Stomach smooth muscle (tissue), 2 donors: ENCODE measurements around the gene FBXL17.

ENCODE experiments used
- H3K27ac ChIP-seq: one replicate; pipeline ENCODE4 v1.7.0; 2013; ENCODE audit warnings: mild to moderate bottlenecking, low read length, inconsistent platforms
- H3K27me3 ChIP-seq, 2 donors: one replicate each; pipeline ENCODE4 v1.7.0; 2013; ENCODE audit warnings: low read length in 2 of 2; ENCODE audit not compliant: insufficient read depth in 2 of 2, control insufficient read depth in 1 of 2
- H3K36me3 ChIP-seq, 2 donors: one replicate each; pipeline ENCODE4 v1.7.0; 2013; ENCODE audit warnings: low read length in 2 of 2; ENCODE audit not compliant: control insufficient read depth in 2 of 2, insufficient read depth in 2 of 2
- H3K4me1 ChIP-seq: one replicate; pipeline ENCODE4 v1.7.0; 2013; ENCODE audit warnings: low read length; ENCODE audit not compliant: control insufficient read depth, insufficient read depth
- H3K4me3 ChIP-seq, 2 donors: one replicate each; pipeline ENCODE4 v1.7.0; 2013; ENCODE audit warnings: low read length in 2 of 2
- H3K9ac ChIP-seq, 2 donors: one replicate each; pipeline ENCODE4 v1.7.0; 2013; ENCODE audit warnings: low read length in 2 of 2, mild to moderate bottlenecking in 1 of 2
- H3K9me3 ChIP-seq, 2 donors: one replicate each; pipeline ENCODE4 v1.7.0; 2013; ENCODE audit warnings: low read length in 2 of 2; ENCODE audit not compliant: control insufficient read depth in 2 of 2
- donor health status: healthy.
- donor health status: Pancreatic carcinoma.

Gene FBXL17

DNA sequence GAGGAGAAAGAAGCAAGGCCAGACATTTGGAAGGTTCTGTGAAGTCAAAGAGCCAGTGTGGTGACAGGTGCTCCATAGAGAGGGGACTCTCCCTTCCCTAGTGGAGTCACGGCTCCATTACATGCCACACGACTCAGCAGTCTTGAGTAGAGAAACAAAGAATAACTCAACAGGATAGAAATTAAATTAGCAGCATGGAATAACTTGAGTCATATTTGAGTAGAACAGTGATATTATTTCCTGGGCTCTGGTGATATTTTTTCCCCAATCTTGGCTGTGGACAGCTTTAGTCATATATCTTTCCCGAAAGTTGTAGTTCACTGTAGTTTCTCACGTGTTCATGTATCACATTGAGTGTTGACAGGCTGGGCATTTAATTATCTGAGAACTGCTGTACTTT lies 561.5 kb downstream of the FBXL17 start:
- Histone ChIP-seq H3K27ac (no peak overlapping the region), H3K9ac (no peak overlapping the region), H3K4me1 (no peaks in the 10 kb centered on the region), H3K27me3 (no peaks in the 10 kb centered on the region), H3K4me3 (no peak overlapping the region), H3K9me3 (peaks cover 2 to 5% of the 10 kb centered on the region in 2 donors), H3K36me3 (no peaks in the 10 kb centered on the region)

DNA sequence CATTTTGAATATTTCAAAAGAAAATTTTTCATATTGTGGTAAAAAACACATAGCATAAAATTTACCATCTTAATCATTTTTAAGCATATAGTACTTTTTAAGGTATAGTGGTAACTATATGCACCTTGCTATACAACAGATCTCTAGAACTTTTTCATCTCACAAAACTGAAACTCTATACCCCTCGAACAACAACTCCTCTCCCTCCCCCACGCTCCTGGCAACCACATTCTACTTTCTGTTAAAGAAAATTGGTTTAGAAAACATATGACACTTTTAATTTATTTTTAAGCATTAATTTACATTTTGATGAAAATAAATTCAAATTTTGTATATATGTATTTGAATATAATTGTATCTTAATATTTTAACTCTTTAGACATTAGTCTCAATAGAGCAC lies 563.9 kb downstream of the FBXL17 start:
- H3K4me3 ChIP-seq = no peak overlapping the region
- no peak overlapping the region for H3K9ac ChIP-seq
- H3K27ac ChIP-seq = no peak overlapping the region
- H3K36me3 ChIP-seq = no peaks in the 10 kb centered on the region
- no peaks in the 10 kb centered on the region for H3K27me3 ChIP-seq
- peaks cover 0 to 5% of the 10 kb centered on the region in 2 donors for H3K9me3 ChIP-seq
- no peaks in the 10 kb centered on the region for H3K4me1 ChIP-seq

DNA sequence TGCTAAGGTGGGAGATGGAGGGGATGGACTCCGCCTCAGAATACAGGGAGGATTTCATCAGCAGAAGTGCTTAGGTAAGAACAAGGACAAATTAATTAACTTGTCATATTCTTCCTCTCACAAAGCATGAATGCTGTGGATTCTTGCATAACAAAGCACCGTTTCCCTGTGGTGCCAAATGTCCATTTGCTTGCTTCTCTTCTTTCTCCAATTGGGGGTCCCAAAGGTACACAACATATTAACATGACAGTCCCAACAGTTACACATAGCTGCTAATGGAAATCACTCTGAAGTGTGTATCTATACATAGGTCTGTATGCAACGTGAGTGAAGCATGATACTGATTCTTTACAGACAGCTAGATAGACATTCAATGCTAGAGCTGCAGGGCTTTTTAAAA lies 564.5 kb downstream of the FBXL17 start:
- H3K9me3 ChIP-seq = peaks cover 0 to 5% of the 10 kb centered on the region in 2 donors
- no peaks in the 10 kb centered on the region for H3K36me3 ChIP-seq
- H3K9ac ChIP-seq = no peak overlapping the region
- H3K4me1 ChIP-seq = no peaks in the 10 kb centered on the region
- no peak overlapping the region for H3K27ac ChIP-seq
- no peak overlapping the region for H3K4me3 ChIP-seq
- no peaks in the 10 kb centered on the region for H3K27me3 ChIP-seq

DNA sequence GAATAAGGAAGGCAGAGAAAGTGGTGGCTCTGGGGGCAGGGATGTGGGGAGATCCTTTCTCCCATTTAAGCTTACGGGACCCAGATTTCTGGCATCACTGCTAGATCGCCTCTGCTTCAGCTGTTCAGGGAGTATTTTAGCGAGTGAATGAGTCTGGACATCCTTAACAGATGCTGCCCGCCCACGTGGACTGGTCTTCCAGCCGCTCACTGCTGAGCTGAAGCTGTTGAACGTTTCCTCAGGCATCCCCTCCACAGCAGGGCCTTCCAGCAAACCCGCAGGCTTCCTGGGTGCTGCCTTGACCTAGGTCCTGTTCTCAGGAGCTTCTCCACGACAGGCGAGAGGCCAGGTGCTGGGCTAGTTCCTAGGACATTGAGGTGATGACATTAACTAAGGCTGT lies 566.8 kb downstream of the FBXL17 start:
- no peaks in the 10 kb centered on the region for H3K27me3 ChIP-seq
- no peaks in the 10 kb centered on the region for H3K36me3 ChIP-seq
- H3K4me3 ChIP-seq = no peak overlapping the region
- no peaks in the 10 kb centered on the region for H3K4me1 ChIP-seq
- no peaks in the 10 kb centered on the region for H3K9me3 ChIP-seq
- H3K27ac ChIP-seq = no peak overlapping the region
- H3K9ac ChIP-seq = no peak overlapping the region

DNA sequence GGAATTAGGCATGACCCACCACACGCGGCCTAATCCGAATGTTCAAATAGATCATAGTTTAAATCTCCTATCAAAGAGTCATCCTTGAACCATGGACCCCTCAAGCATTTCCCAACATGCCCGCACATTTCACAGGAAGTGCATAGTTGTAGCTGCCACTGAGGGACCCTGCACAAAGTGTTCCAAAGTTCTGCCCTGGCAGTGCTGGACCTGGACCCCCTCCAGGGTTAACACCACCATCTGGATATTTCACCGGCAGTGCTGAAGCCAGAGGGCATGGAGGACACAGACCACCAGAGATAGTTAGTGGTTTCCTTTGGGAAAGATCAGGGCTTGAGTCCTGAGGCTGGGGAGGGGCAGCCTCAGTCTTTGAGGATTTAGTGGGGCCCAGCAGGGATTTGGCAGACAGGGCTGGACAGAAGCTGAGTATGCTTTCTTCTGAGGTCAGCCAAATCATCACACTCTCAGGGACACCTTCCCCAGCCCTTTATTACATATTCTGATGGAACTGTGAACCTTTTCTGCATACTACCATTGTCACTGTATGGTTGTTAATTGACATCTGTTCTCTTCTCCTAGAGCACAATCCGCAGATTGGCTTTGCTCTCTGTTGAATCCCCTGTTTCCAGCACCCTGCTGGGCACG lies 567.6 kb downstream of the FBXL17 start:
- Histone ChIP-seq H3K36me3 (no peaks in the 10 kb centered on the region), H3K4me1 (no peaks in the 10 kb centered on the region), H3K9ac (no peak overlapping the region), H3K27me3 (no peaks in the 10 kb centered on the region), H3K9me3 (no peaks in the 10 kb centered on the region), H3K4me3 (no peak overlapping the region), H3K27ac (no peak overlapping the region)

DNA sequence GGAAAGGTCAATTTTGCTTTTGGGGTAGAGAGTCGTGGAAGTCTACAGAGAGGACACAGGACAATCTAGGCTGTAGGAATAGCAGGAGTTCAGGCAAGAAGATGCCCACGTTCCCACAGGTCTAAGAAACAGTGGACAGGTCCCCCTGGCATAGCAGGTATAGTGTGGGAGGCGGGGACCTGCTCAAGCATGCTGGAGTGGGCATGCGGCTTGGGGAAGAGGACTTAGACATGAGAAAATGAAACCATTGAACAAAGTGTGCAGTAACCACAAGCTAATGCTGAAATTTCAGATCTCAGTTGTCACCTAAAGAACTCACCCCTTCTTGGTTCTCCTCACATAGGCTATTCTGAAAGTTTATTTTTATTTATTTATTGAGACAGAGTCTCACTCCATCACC lies 568.3 kb downstream of the FBXL17 start:
- no peak overlapping the region for H3K4me3 ChIP-seq
- H3K27ac ChIP-seq = no peak overlapping the region
- peaks cover 4% of the 10 kb centered on the region for H3K4me1 ChIP-seq
- H3K9me3 ChIP-seq = no peaks in the 10 kb centered on the region
- no peak overlapping the region for H3K9ac ChIP-seq
- no peaks in the 10 kb centered on the region for H3K36me3 ChIP-seq
- no peaks in the 10 kb centered on the region for H3K27me3 ChIP-seq

DNA sequence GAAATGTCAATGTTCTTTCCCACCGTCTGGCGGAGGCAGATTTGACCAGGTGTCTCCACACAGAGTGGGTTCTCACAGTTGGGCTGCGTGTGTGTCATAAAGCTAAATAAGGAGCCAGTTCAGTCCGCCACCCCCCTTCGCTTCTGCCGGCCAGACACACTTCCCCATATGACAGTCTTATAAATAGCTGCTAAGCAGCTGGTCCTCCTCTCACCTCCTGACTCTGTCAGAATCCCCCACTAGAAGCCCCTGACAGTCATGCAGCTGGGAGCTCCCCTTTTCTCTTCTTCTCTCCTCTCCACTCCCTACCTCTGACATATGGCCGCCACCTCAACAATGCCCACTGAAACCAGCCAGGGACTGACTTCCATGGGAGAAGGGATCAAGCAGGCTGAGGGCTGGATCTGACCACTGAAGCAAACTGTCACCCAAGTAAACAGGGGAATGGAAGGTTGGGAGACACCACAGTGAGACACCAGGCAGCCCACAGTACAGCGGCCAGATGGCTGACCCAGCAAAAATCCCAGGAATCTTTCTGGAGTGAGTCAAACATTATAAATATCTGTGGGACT lies 569.2 kb downstream of the FBXL17 start:
- Histone ChIP-seq H3K9ac (no peak overlapping the region), H3K4me3 (no peak overlapping the region), H3K27ac (no peak overlapping the region), H3K4me1 (peaks cover 4% of the 10 kb centered on the region), H3K36me3 (no peaks in the 10 kb centered on the region), H3K27me3 (no peaks in the 10 kb centered on the region), H3K9me3 (no peaks in the 10 kb centered on the region)

DNA sequence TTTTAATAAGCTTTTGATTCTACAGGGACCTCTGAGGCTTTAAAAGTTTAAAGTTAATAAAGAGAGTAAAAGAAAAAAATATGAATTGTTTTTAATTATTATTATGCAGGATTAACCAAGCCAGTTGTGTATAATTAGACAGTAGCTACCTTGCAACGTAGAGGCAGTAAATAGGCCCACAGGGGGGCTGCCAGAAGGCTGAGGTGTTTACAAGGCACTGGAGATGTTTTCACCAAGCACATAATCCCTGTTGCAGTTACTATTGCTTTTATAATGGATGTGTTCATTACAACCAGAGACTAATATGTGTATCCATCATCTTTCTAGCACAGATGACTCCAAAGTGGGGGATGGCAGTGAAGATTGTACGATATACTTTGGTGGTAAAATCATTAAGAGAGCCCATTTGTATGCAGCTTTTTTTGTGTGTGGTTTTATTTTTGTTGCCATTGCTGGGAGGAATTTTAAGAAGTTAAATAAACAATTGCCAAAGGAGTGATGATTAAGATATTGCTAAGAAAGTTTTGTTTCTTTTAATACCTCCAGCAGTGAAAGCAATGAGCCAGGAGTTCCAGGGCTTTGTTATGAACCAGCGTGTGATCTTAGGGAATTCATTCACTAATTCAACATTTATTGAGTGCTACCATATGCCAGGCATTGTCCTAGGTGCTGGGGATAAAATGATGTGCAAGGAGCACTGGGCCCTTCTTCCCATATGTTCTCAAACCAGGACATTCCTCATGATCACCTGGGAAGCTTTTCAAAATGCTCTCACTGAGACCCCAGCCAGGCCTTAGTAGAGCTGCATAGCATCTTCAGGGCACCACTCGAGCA lies 572.5 kb downstream of the FBXL17 start:
- Histone ChIP-seq H3K9me3 (no peaks in the 10 kb centered on the region), H3K27me3 (no peaks in the 10 kb centered on the region)

More for the DNA sequence above, 572.5 kb downstream of the FBXL17 start:
- Histone ChIP-seq H3K9ac (no peak overlapping the region), H3K36me3 (no peaks in the 10 kb centered on the region), H3K4me1 (peaks cover 4% of the 10 kb centered on the region), H3K4me3 (no peak overlapping the region), H3K27ac (no peak overlapping the region)
